ENCODE data around the gene ZNF217.
"Not testable (repeated sequence)": the region's sequence is repeated elsewhere in the genome, so short reads cannot be mapped to it uniquely, and the experiment has no call there.

The ZNF217 gene

GRCh38 chr20:53621482-53622246, 28.0 kb upstream of the ZNF217 start:
- peak; percentile 96 for DNase-seq

- not testable (repeated sequence) for DNase-seq
Measured at GRCh38 chr20:53618490-53619000, 24.9 kb upstream of the ZNF217 start.

GRCh38 chr20:53617791-53618489, 24.3 kb upstream of the ZNF217 start:
- DNase-seq: peak; percentile 27

GRCh38 chr20:53616489-53616888, 22.9 kb upstream of the ZNF217 start:
- DNase-seq: not testable (repeated sequence)

GRCh38 chr20:53613748-53614147, 20.1 kb upstream of the ZNF217 start:
- peak; percentile 71 for DNase-seq

GRCh38 chr20:53612289-53612688, 18.6 kb upstream of the ZNF217 start:
- not testable (repeated sequence) for DNase-seq

- peak; percentile 99 for DNase-seq
Measured at GRCh38 chr20:53611449-53611894, 17.8 kb upstream of the ZNF217 start.

GRCh38 chr20:53609491-53610445, 16.1 kb upstream of the ZNF217 start:
- peak; percentile 78 for DNase-seq

GRCh38 chr20:53608456-53609452, 15.1 kb upstream of the ZNF217 start:
- no peak for DNase-seq

GRCh38 chr20:53608071-53608455, 14.4 kb upstream of the ZNF217 start:
- no peak for DNase-seq

GRCh38 chr20:53606364-53606985, 12.8 kb upstream of the ZNF217 start:
- DNase-seq: peak; percentile 47

- not testable (repeated sequence) for DNase-seq
Measured at GRCh38 chr20:53605401-53605800, 11.8 kb upstream of the ZNF217 start.

GRCh38 chr20:53604846-53605245, 11.2 kb upstream of the ZNF217 start:
- DNase-seq: not testable (repeated sequence)

- no peak for DNase-seq
Measured at GRCh38 chr20:53602661-53603060, 9.0 kb upstream of the ZNF217 start.

GRCh38 chr20:53599910-53600632, 6.4 kb upstream of the ZNF217 start:
- no peak for DNase-seq

- no peak for DNase-seq
Measured at GRCh38 chr20:53599378-53599777, 5.7 kb upstream of the ZNF217 start.

GRCh38 chr20:53599044-53599362, 5.4 kb upstream of the ZNF217 start:
- DNase-seq: no peak

GRCh38 chr20:53598140-53599043, 4.8 kb upstream of the ZNF217 start:
- no peak for DNase-seq

GRCh38 chr20:53597521-53598120, 4.0 kb upstream of the ZNF217 start:
- no peak for DNase-seq

Data from fibroblast of skin of right quadriceps (primary cell).